HL-60 (cell line): ENCODE measurements around the gene TFAP2D.

Source experiments
- POLR2AphosphoS5 ChIP-seq: IDR thresholded peaks from 2 replicates; pipeline ENCODE4 v1.6.1; 2012; ENCODE audit warnings: low read depth
- TF ChIP-seq, protein P1 (sequence below): IDR thresholded peaks from one replicate; pipeline ENCODE4 v1.5.1; 2011; ENCODE audit warnings: low read length, control low read depth, inconsistent platforms; ENCODE audit not compliant: insufficient read depth

DNA sequence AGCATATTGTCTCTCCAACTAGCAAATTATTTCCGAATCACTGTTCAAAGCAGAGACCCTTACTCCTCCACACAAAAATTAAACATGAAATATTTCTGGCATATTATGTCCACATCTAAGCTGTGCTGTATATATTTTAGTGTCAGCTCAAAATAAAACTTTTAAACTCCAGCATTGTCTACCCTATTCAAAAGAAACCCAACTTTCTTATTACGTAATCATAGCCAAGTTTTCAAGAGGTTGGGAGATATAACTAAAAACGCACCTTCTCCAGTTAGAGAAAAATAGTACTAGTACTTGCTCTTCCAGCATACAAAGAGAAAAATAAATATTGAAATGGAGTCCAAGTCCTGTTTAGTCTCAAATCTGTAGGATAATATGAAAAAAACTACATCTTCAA lies 24.1 kb upstream of the TFAP2D start:
- TF ChIP-seq, protein P1, sequence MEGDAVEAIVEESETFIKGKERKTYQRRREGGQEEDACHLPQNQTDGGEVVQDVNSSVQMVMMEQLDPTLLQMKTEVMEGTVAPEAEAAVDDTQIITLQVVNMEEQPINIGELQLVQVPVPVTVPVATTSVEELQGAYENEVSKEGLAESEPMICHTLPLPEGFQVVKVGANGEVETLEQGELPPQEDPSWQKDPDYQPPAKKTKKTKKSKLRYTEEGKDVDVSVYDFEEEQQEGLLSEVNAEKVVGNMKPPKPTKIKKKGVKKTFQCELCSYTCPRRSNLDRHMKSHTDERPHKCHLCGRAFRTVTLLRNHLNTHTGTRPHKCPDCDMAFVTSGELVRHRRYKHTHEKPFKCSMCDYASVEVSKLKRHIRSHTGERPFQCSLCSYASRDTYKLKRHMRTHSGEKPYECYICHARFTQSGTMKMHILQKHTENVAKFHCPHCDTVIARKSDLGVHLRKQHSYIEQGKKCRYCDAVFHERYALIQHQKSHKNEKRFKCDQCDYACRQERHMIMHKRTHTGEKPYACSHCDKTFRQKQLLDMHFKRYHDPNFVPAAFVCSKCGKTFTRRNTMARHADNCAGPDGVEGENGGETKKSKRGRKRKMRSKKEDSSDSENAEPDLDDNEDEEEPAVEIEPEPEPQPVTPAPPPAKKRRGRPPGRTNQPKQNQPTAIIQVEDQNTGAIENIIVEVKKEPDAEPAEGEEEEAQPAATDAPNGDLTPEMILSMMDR = no peak
- TF ChIP-seq POLR2AphosphoS5 = no peak
